Mesendoderm (in vitro differentiated cells): Measurements from ENCODE around the gene COL6A1.
A peak's percentile ranks its signal among the peaks of the same experiment; 100 is the strongest.

Source experiments
- DNase-seq: peaks from one replicate; pipeline ENCODE4 v3.0.0; 2013
- H2AK5ac ChIP-seq: 2 replicates; pipeline ENCODE4 v1.6.1; 2013; ENCODE audit warnings: low read length, inconsistent platforms
- H2BK120ac ChIP-seq: 2 replicates; pipeline ENCODE4 v1.6.1; 2013; ENCODE audit warnings: low read depth, mild to moderate bottlenecking, low read length, moderate library complexity, mixed read lengths
- H2BK15ac ChIP-seq: replicated peaks from 2 replicates; pipeline ENCODE4 v1.6.1; 2013; ENCODE audit warnings: low read depth, mild to moderate bottlenecking, moderate library complexity
- H2BK5ac ChIP-seq: 2 replicates; pipeline ENCODE4 v1.6.1; 2013; ENCODE audit warnings: low read length, inconsistent platforms
- H3K18ac ChIP-seq: 2 replicates; pipeline ENCODE4 v1.6.1; 2013; ENCODE audit warnings: mild to moderate bottlenecking, low read length, mixed read lengths
- H3K23ac ChIP-seq: one replicate; pipeline ENCODE4 v1.6.1; 2013; ENCODE audit warnings: low read length
- H3K27ac ChIP-seq: 2 replicates; pipeline ENCODE4 v1.5.1; 2013; ENCODE audit warnings: low read depth, mild to moderate bottlenecking, inconsistent platforms, low read length, moderate library complexity
- H3K27me3 ChIP-seq: 2 replicates; pipeline ENCODE4 v1.6.1; 2013; ENCODE audit warnings: low read length, control low read depth, mild to moderate bottlenecking, inconsistent platforms; ENCODE audit not compliant: insufficient read depth, poor library complexity
- H3K36me3 ChIP-seq: 2 replicates; pipeline ENCODE4 v1.6.1; 2013; ENCODE audit warnings: low read length, inconsistent platforms; ENCODE audit not compliant: control insufficient read depth, insufficient read depth
- H3K4ac ChIP-seq: one replicate; pipeline ENCODE4 v1.6.1; 2013; ENCODE audit warnings: low read depth, mild to moderate bottlenecking, low read length, moderate library complexity
- H3K4me1 ChIP-seq: 2 replicates; pipeline ENCODE4 v1.6.1; 2013; ENCODE audit warnings: low read depth, low read length, inconsistent platforms; ENCODE audit not compliant: control insufficient read depth
- H3K4me2 ChIP-seq: 2 replicates; pipeline ENCODE4 v1.6.1; 2013; ENCODE audit warnings: low read length
- H3K4me3 ChIP-seq: 2 replicates; pipeline ENCODE4 v1.5.1; 2013; ENCODE audit warnings: mild to moderate bottlenecking, low read length
- H3K56ac ChIP-seq: one replicate; pipeline ENCODE4 v1.6.1; 2013; ENCODE audit warnings: low read length
- H3K79me1 ChIP-seq: 2 replicates; pipeline ENCODE4 v1.6.1; 2013; ENCODE audit warnings: low read length, inconsistent platforms
- H3K79me2 ChIP-seq: 2 replicates; pipeline ENCODE4 v1.6.1; 2013; ENCODE audit warnings: mild to moderate bottlenecking, low read length; ENCODE audit not compliant: control insufficient read depth, insufficient read depth
- H3K9ac ChIP-seq: 2 replicates; pipeline ENCODE4 v1.6.1; 2013; ENCODE audit warnings: low read length, inconsistent platforms
- H4K5ac ChIP-seq: one replicate; pipeline ENCODE4 v1.6.1; 2013; ENCODE audit warnings: low read length
- H4K8ac ChIP-seq: one replicate; pipeline ENCODE4 v1.6.1; 2013; ENCODE audit warnings: low read depth, mild to moderate bottlenecking, control low read depth, low read length, moderate library complexity
- WGBS: extraction: QIAGEN DNeasy Blood & Tissue Kit; methylation state at CpG from one replicate; pipeline ENCODE4 v1.1.7; 2013; ENCODE audit warnings: low lambda C conversion rate, missing lambda C conversion rate; ENCODE audit not compliant: insufficient coverage; ENCODE audit errors: extremely low coverage; 5-methylcytosine and 5-hydroxymethylcytosine counted together

Gene COL6A1

DNA sequence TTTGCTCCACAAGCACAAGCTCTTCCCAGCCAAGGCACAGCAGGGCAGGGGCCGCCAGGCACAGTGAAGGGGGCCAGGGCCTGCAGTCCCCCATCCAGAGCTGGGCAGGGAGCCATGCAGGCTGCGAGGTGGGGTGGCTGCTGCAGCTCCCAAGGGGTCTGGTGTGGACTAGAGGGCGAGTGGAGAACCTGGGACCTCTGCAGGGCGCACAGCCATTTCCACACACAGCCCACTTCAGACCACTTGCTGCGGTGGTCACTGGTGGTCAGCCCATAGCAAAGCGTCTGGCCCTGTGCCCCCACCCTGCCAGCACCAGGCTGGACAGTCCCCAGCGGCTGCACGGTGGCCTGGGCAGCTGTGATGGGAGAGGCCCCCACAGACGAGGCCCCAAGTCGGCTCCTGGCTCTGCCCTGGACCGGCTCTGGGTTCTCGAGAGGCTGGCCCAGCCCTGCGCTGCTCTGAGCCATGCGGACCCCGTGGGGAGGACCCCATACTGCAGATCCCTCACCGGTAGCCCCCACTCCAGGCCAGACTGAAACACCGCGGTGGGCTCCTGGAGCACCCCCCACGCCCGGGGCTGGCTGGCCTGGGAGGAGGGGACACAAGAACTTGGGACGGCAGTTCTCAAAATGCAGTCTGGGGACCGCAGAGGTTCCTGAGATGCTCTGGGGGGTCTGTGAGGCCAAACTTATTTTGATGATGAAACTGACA, 69.3 kb downstream of the COL6A1 start:
- Histone ChIP-seq H4K8ac (no peak overlapping the region), H2BK120ac (no peak overlapping the region), H3K9ac (no peak overlapping the region), H2AK5ac (peak overlapping the region; percentile 85), H2BK15ac (no peak overlapping the region), H3K4ac (peak overlapping the region; percentile 40), H3K79me1 (no peaks in the 10 kb centered on the region), H3K56ac (peak overlapping the region; percentile 47), H3K4me3 (no peak overlapping the region), H3K79me2 (no peaks in the 10 kb centered on the region), H2BK5ac (no peak overlapping the region), H3K36me3 (no peaks in the 10 kb centered on the region), H3K4me2 (no peak overlapping the region), H3K4me1 (peaks cover 8% of the 10 kb centered on the region), H3K18ac (peak overlapping the region; percentile 15), H3K23ac (no peak overlapping the region), H3K27ac (no peak overlapping the region), H3K27me3 (no peaks in the 10 kb centered on the region), H4K5ac (no peak overlapping the region)
- no peak for DNase-seq
- no CpG with 5 or more reads among the region's 22 CpGs for WGBS

GRCh38 chr21:46051379-46051770, 69.8 kb downstream of the COL6A1 start:
- no peaks in the 10 kb centered on the region for H3K79me1 ChIP-seq
- DNase-seq: no peak
- no peak overlapping the region for H3K23ac ChIP-seq
- no peaks in the 10 kb centered on the region for H3K27me3 ChIP-seq
- no peak overlapping the region for H3K18ac ChIP-seq
- no peak overlapping the region for H3K56ac ChIP-seq
- 100% methylated on average over 3 of the region's 16 CpGs for WGBS
- no peak overlapping the region for H2BK15ac ChIP-seq
- no peak overlapping the region for H3K4me2 ChIP-seq
- H3K79me2 ChIP-seq: no peaks in the 10 kb centered on the region
- no peak overlapping the region for H3K4me3 ChIP-seq
- peaks cover 8% of the 10 kb centered on the region for H3K4me1 ChIP-seq
- H4K5ac ChIP-seq: no peak overlapping the region
- no peak overlapping the region for H2BK120ac ChIP-seq
- no peak overlapping the region for H4K8ac ChIP-seq
- H3K4ac ChIP-seq: no peak overlapping the region
- H3K9ac ChIP-seq: no peak overlapping the region
- no peak overlapping the region for H3K27ac ChIP-seq
- no peak overlapping the region for H2AK5ac ChIP-seq
- H2BK5ac ChIP-seq: no peak overlapping the region
- H3K36me3 ChIP-seq: no peaks in the 10 kb centered on the region

DNA sequence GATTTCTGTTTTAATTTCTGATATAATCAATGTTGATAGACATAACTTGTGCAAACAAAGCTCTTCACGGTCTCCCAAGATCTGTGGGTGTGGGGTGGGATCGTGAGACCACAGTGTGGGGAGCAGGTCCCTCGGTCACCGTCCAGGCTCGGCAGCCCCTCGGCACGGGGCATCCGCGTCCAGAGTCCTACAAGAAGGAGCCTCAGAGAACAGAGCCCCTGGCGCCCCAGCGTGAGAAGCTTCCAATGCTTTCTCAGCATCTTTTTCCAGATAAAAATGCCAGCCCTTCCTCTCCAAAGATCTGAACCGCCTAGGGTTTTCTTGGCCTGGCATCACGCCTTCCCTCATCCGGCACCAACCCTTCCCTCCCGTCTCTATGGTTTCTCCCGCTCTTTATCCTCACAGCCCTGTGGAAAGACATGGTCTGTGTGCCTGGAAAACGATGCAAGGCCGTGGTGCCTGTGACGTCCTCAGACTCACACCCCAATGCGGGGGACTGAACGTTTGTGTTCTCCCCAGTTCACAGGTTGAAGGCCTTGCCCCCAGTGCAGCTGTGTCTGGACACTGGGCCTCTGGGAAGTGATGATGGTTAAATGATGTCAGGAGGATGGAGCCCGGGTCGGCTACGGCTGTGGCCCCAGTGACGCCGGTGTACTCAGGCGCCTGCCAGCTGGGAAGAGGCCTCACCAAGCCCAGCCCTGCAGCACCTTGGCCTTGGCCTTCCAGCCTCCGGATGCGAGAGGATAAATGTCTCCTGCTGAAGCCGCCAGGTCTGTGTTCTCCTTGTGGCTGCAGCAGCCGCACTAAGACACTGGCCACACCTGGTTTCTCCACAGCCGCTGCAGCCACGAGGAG, 70.5 kb downstream of the COL6A1 start:
- Histone ChIP-seq H3K56ac (no peak overlapping the region), H2AK5ac (no peak overlapping the region), H4K5ac (no peak overlapping the region), H2BK15ac (no peak overlapping the region), H3K27ac (no peak overlapping the region), H3K18ac (no peak overlapping the region), H3K4me1 (peaks cover 8% of the 10 kb centered on the region), H3K4me2 (no peak overlapping the region), H4K8ac (no peak overlapping the region), H3K4ac (no peak overlapping the region), H2BK120ac (no peak overlapping the region), H3K27me3 (no peaks in the 10 kb centered on the region), H3K4me3 (no peak overlapping the region), H3K79me1 (no peaks in the 10 kb centered on the region), H2BK5ac (no peak overlapping the region), H3K79me2 (no peaks in the 10 kb centered on the region), H3K23ac (no peak overlapping the region), H3K9ac (no peak overlapping the region), H3K36me3 (no peaks in the 10 kb centered on the region)
- no peak for DNase-seq
- no CpG with 5 or more reads among the region's 33 CpGs for WGBS

- no CpG with 5 or more reads among the region's 31 CpGs for WGBS
- no peaks in the 10 kb centered on the region for H3K79me2 ChIP-seq
- no peak overlapping the region for H3K9ac ChIP-seq
- no peak overlapping the region for H3K18ac ChIP-seq
- peak; percentile 49 for DNase-seq
- no peak overlapping the region for H4K5ac ChIP-seq
- H3K27me3 ChIP-seq: no peaks in the 10 kb centered on the region
- no peak overlapping the region for H4K8ac ChIP-seq
- H3K4me3 ChIP-seq: no peak overlapping the region
- H3K23ac ChIP-seq: no peak overlapping the region
- H2BK120ac ChIP-seq: no peak overlapping the region
- no peak overlapping the region for H3K4ac ChIP-seq
- peaks cover 8% of the 10 kb centered on the region for H3K4me1 ChIP-seq
- no peak overlapping the region for H2AK5ac ChIP-seq
- no peak overlapping the region for H3K27ac ChIP-seq
- no peak overlapping the region for H2BK15ac ChIP-seq
- H3K4me2 ChIP-seq: no peak overlapping the region
- H3K36me3 ChIP-seq: no peaks in the 10 kb centered on the region
- no peak overlapping the region for H2BK5ac ChIP-seq
- H3K56ac ChIP-seq: peak overlapping the region; percentile 37
- H3K79me1 ChIP-seq: no peaks in the 10 kb centered on the region
Observed at GRCh38 chr21:46052703-46053651, 71.4 kb downstream of the COL6A1 start.

DNA sequence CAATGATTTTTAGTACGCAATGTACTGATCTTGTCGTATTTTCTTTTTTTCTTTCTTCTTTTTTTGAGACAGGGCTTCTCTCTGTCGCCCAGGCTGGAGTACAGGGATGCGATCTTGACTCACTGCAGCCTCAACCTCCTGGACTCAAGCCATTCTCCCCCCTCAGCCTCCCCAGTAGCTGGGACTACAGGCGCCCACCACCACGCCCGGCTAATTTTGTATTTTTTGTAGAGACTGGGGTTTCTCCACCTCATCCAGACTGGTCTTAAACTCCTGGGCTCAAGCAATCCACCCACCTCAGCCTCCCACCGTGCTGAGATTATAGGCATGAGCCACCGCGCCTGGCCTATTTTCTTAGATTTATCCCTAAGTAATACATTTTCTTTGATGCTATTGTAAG, 72.5 kb downstream of the COL6A1 start:
- Histone ChIP-seq H3K4me3 (no peak overlapping the region), H2AK5ac (no peak overlapping the region), H2BK15ac (no peak overlapping the region), H3K56ac (no peak overlapping the region), H3K23ac (no peak overlapping the region), H3K4me1 (peaks cover 6% of the 10 kb centered on the region), H3K4me2 (no peak overlapping the region), H3K9ac (no peak overlapping the region), H3K27me3 (no peaks in the 10 kb centered on the region), H3K79me2 (no peaks in the 10 kb centered on the region), H3K36me3 (no peaks in the 10 kb centered on the region), H4K8ac (no peak overlapping the region), H3K4ac (no peak overlapping the region), H2BK5ac (no peak overlapping the region), H3K27ac (no peak overlapping the region), H3K18ac (no peak overlapping the region), H3K79me1 (no peaks in the 10 kb centered on the region), H4K5ac (no peak overlapping the region), H2BK120ac (no peak overlapping the region)
- no peak for DNase-seq
- WGBS: no CpG with 5 or more reads among the region's 10 CpGs
